RKO (cell line): ENCODE measurements around the gene PRKD2.

Experiments
- DNase-seq: peaks from one replicate; pipeline ENCODE4 v3.0.0-alpha.2; 2016; ENCODE audit warnings: low spot score

The PRKD2 gene

DNA sequence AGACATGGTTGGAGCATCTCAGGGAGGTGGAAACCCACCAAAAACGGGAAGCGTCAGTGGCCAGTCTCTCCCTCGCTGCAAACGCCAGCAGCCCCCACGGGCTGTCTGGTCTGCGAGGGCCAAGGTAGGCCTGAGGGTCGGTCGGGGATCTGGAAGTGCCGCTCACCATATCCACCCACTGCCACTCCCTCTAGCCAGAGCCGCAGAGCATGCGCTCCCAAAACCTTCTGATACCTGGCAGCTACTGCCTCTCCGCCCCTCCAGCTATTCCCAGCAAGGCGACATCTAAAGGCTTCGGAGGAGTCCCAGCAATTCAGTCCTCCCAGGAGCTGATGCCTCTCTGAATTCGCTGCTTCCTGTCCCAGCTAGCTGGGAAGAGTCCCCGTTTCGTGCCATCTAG, 24.5 kb upstream of the PRKD2 start:
- DNase-seq = no peak

DNA sequence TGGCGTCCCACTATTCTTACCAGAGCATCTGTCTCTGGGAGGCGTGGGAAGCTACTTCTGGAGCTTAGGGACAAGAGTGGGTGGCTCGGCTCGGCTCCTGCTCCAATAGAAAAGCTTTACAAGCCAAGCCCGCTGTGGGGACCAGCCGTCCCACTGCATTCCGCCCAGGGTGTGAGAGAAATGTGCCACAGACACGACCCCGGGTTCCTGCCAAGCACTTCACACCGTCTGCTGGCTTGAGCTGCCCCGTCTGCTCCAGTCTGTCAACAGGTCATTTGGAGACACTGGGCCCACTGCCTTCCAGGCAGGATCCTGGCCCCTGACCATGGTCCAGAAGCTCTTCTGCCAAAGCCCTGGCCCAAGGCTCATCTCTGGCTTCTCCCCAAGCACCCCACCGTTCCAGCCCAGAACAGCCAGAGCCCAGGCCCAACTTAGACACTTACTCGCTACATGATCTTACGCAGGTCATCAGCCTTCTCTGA, 22.4 kb upstream of the PRKD2 start:
- no peak for DNase-seq

DNA sequence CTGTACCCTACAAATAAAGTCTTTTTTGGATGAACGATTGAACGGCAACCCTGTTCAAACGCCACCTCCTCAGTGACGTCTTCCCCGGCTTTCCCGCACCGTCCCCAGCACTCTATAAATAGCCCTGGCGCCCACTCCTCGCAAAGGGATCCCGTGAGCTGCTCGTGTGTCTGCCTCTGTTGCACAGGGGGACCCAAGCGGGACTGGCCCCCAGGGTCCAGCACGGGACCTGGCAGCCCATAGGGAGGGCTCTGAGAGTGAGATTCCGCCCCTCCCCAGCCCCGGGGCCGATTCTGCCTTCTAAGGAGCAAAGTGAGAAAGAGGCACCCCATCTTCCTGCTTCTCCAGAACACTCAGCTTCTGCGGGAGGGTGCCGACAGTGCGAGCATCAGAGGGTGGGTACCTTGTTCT, 20.9 kb upstream of the PRKD2 start:
- no peak for DNase-seq

DNA sequence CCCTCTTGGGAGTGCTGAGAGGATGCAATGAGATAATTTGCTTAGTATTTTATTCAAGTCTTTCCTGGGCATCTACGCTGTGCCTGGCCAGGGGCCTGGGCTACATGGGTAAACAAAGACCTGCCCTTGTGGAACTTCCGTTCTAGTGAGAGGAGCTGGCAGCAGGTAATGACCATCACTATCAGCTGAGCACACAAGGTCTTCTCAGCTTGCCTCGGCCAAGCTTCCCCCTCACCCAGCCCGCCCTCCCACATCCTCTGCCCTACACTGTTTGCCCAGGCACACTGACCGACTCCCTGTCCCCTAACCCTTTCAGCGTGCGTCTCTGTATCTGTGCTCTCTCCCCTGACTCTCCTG, 20.4 kb upstream of the PRKD2 start:
- no peak for DNase-seq

DNA sequence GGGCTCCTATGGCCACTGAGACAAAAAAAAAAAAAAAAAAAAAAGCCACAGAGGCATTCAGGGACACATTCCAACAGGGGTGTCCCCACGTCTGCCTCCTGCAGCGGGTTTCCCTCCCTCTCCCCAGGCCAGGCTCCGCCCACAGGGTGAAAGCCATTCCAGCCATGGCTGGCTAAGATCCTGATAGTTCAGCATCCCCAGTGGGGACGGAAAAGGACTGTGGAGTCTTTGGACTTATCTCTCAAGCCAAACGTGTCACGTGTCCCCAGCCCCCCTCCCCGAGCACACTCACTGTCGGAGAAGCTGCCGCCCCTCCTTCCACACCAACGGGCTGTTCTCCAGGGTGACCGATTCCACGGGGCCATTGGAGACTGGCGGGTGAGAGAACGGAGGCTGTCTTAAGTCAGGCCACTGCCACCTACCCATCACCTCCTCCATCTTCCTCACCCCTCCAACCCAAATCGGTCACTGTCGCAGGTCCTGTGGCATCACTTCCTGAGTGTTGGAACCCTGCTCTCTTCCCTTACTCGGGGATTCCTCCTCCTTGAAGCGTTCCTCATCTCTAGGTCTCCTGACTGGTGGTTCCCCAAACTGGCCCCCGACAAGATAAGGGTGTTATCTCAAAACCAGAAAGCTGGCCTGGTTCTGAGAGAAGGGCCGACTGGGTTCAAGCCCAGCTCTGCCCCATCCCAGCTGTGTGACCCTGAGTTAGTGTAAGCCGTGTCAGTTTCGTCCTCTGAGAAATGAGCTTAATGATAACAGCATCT, 19.8 kb upstream of the PRKD2 start:
- no peak for DNase-seq

- no peak for DNase-seq
These were observed 16.9 kb upstream of the PRKD2 start for GRCh38 chr19:46733690-46734292.

- DNase-seq = no peak
These were observed 16.2 kb upstream of the PRKD2 start for GRCh38 chr19:46732966-46733689.

GRCh38 chr19:46732172-46732938, 15.4 kb upstream of the PRKD2 start:
- no peak for DNase-seq

DNA sequence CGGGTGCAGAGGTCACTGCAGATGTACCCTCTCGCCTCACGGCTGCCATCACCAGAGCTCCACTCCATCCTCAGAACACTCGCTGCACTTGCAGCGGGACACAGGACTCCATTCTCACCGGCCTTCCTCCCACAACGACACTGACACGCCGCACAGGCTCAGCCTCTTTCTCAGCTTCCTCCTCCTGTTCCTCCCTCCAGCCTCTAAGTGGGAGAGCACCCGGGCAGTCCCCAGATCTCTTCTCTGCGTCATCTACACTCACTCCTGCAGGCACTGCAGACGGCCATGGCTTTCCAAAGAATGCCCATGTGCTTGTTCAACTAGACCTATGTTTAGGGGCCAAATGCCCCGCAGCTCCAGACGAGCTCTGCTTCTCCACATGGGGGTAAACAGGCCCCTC, 14.7 kb upstream of the PRKD2 start:
- no peak for DNase-seq

DNA sequence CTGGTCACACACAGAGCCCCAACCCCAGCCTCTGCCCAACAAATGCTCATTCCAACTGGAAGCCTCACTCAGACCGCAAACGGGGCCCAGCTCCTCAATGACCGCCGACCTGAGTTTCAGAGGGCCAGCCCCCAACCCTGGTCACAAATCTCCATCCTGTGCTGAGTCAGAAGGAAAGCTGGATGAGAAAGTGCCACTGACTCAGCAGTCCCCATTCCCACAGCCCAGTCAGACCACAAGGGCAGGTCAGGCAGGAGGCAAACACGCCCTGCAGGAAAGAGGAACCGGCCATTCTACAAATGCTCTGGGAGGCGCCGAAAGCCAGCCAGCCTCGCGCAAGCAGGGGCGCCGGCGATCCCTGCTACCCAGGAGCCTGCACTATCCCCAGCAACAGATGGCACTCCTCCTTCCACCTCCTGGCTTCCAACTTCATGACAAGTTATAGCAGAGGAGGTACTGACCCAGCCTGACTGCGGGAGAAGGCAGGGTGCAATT, 14.1 kb upstream of the PRKD2 start:
- peak; percentile 74 for DNase-seq

DNA sequence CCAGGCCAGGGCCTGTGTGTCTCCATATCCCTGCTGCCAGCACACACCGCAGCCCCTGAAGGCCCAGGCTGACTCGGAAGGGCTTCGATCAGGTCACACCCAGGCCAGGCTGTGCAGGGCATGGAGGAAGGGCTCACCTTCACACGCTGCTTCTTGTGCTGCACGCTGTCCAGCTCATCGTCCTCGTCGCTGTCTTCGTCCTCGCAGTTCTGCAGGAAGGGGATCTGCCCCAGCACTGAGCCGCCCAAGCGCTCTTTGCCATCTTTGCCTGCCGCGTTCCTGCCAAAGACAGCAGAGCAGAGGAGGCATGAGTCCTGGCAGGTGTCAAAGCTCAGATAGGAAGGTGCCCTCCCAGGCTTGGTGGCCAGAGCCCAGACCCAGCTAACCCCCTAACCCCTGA, 13.7 kb upstream of the PRKD2 start:
- DNase-seq = no peak

DNA sequence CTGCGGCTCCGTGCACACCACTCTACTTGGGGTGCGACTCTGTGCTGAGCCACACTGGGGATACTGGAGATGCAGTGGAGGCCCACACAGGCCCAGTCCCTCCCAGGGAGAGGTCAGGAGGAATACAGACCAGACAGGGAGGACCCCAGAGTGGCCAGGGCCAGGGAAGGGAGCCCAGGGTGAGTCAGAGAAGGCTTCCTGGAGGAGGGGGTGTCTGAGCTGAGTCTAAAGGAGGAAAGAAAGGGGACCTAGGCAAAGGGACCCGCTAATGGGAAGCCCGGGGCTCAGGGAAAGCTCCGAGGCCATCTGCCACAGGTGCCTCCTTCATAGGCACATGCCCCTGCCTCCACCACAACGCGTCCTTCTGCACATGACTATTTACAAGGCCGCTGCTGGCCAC, 13.3 kb upstream of the PRKD2 start:
- DNase-seq = no peak

- DNase-seq = no peak
These were observed 12.8 kb upstream of the PRKD2 start for GRCh38 chr19:46729696-46730095.

GRCh38 chr19:46728693-46729339, 11.9 kb upstream of the PRKD2 start:
- DNase-seq = no peak

DNA sequence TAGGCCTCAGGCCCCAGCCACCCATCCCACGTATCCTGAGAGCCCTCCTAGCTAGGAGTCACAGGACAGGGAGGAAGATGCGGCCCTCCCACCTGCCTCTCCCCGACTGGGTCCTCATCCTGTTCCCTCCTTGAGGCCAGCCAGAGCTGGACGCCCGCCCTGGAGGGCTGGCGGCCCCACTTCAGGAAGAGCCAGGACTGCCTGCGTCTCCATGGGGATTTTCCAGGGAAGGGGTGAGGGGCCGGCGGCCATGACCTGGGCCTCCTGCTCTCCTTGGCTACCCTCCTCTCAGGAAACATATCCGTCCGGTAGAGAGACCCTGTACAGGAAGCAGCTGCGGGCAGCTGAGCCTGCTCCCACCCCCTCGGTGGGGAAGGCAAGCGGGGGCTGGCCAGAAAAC, 11.3 kb upstream of the PRKD2 start:
- no peak for DNase-seq

DNA sequence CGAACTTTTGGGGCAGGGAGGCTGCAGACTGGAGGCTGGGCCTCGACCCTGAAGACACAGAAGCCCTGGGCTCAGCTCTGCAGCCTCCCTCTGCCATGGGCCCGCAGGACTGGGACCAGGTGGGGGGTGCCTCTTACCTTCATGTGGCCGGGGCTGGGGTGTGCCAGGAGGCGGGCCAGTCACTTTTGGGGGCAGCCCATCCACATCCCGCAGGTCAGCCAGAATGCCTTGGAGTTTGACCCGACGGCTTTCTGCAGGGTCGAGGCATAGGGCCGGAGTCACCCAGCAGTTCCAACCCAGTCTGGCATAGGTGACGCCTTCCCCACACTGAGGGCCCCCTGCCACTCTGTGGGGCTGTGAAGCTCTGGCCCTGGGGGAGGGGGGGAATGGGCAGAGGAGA, 10.8 kb upstream of the PRKD2 start:
- DNase-seq = no peak

DNA sequence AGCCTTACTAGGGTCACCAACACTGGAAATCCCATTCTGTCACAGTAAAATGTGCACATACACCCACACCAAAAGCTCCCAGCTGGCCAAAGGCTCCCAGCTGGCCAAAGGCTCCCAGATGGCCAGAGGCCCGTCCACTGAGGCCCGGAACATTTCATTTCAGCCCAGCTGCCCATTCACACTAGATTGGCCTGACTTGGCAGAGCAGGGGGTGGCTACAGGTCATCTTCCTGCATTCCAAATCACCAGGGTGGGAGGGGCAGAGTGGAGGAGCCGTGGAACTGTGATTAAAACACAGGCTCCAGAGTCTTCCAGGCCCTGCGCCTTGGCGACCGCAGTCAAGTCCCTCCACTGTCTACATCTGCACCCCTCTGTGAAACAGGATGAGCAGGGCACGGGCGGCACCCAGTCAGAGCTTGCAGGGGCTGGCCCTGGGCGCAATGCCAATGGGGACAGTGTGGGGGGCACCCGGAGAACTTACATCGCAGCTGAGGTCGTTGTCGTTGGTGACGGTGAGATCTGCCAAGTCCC, 10.1 kb upstream of the PRKD2 start:
- DNase-seq = no peak

GRCh38 chr19:46726551-46726950, 9.6 kb upstream of the PRKD2 start:
- DNase-seq = no peak

DNA sequence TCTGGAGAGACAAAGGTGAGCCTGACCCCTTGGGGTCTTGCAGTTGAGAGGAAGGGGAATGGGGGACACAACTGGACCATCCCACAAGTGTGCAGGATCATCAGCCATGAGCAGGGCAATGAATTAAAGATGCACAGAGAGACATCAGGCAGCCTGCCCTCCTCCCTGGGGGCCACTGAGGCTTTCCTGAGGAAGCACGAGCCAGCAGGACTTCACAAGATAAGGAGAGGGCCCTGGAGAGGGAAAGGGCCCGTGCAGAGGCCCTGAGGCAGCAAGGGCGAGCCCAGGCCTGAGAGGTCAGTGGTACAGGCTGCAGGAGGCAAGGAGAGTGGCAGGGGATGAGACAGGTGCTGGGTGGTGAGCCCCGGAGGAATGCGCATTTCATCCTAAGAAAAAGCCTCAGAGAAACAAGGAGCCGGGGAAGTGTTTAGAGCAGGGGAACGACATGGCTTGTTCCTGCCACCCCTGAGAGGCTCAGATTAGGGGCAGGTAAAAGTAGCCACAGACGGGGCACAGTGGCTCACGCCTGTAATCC, 9.0 kb upstream of the PRKD2 start:
- DNase-seq = no peak

DNA sequence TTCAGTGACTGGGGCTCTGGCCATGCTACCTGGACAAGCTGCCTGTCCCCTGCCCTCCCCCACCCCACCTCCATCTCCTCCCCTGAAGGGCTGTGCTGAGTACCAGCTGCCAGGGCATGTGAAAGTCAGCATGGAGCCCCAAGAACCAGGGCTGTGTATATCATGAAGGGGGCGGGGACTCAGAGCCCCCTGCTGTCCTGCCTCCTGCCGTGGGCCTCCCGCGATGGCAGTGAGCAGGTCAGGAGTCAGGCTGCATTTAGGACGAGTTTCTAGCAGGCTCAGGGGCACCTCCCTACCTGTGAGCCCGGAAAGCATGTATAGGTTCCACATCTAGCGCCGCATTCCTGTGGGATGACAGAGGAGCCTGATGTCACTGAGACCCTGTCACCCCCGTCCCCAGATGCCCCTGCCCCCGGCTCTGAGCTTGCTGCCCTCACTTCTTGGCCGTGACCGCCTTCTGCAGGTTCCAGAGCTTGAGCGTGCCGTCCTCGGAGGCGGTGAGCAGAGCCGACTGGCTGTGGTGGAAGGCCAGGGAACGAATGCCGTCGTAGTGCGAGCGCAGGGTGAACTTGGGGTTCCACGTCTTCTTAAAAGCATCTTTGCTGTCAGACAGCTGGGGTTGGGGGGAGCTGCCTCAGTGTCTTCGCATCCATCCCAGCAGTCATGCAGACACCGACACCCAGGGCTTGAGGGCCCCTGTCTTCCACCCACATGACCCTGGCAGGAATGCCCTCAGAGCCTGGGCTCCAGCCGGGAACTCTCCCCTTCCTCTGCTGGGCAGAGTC, 8.3 kb upstream of the PRKD2 start:
- no peak for DNase-seq
